HG03354 (cell line): Measurements from ENCODE around the gene ADSS1.
"Not testable (repeated sequence)": the region's sequence is repeated elsewhere in the genome, so short reads cannot be mapped to it uniquely, and the experiment has no call there.

Experiments used
- ATAC-seq: cut with Tn5 transposase; IDR thresholded peaks from one replicate; pipeline ENCODE4 v1.9.1; 2021; ENCODE audit warnings: mild to moderate bottlenecking; ENCODE audit not compliant: unreplicated experiment, poor library complexity, severe bottlenecking

ADSS1 gene

DNA sequence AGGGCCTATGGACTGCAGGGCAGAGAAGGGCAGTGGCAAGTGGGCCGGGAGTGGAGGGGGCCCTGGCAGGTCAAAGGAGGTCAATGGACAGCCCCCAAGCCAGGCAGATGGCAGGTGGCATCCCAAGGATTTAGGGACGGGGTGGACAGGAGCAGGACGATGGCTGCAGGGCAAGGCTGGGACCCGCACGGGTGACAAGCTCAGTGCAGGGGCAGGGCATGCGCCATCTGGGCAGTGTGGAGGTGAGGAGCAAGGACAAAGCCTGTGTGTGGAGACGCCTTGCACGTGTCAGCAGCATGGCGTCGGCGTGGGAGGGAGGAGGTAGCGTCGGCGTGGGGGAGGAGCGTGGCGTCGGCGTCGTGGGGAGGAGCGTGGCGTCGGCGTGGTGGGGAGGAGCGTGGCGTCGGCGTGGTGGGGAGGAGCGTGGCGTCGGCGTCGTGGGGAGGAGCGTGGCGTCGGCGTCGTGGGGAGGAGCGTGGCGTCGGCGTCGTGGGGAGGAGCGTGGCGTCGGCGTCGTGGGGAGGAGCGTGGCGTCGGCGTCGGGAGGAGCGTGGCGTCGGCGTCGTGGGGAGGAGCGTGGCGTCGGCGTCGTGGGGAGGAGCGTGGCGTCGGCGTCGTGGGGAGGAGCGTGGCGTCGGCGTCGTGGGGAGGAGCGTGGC is 5.3 kb downstream of the ADSS1 start:
- not testable (repeated sequence) for ATAC-seq

- no peak for ATAC-seq
Measured at GRCh38 chr14:104729835-104730181, 5.8 kb downstream of the ADSS1 start.

DNA sequence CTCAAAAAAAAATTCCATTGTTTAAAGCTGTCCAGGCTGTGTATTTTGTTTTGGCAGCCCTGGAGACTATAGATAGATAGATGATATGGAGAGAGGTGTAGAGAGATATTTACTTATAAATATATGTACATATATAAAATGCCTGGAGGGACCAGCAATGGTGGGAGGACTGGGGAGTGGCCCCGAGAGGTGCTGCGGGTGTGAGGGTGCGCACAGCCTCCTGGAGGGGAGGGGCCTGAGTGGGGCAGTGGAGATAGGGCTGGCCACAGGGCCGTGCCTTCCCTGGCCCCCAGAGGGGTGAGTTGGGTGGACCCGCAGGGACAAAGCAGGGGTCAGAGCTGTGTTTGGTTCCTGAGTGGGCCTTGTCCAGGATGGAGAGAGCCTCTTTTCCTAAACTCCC is 6.5 kb downstream of the ADSS1 start:
- no peak for ATAC-seq

DNA sequence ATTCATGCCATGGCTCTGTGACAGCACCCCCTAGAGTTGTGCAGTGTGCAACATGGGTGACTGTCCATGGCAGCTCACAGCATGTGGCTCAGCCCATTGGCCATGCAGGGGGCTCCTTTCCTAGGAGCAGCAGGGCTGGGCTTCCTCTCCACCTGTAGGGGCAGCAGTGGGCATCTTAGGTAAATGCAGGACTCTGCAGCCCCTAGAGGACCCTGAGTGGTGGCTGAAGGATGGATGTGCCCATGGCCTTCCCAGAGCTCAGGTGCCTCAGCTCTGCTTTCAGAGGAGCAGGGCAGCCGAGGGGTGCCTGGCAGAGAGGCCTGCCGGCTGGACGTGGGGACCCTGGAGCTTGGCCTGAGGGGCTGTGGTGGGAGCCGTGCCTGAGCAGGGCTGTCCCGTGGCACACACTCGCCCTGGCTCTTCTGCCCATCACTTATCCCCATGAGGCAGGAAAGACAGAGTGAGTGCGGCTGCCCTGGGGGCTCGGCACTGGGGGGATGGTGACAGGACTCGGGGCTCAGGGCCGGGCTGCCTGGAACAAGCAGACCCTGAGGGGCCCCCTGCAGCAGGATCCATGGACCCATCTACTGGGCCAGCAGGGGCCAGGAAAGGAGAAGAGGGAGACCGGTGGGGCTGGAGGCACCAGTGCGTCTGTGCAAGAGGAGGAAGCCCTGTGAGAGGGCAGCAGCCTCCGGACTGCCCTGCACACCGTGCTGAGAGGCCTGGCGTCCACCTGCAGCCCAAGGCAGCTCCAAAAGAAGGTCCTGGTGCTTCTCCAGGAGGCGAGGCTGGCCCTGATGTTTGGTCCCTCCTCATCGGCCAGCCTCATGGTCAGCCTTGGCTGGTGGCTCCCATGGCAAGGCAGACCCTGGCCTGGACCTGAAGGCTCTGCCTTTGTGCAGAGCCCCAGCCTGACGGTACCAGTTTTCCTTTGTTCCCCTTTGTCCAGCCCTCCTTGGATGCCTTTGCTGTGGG is 7.6 kb downstream of the ADSS1 start:
- ATAC-seq = no peak

GRCh38 chr14:104732355-104732804 is 8.4 kb downstream of the ADSS1 start:
- ATAC-seq = no peak

DNA sequence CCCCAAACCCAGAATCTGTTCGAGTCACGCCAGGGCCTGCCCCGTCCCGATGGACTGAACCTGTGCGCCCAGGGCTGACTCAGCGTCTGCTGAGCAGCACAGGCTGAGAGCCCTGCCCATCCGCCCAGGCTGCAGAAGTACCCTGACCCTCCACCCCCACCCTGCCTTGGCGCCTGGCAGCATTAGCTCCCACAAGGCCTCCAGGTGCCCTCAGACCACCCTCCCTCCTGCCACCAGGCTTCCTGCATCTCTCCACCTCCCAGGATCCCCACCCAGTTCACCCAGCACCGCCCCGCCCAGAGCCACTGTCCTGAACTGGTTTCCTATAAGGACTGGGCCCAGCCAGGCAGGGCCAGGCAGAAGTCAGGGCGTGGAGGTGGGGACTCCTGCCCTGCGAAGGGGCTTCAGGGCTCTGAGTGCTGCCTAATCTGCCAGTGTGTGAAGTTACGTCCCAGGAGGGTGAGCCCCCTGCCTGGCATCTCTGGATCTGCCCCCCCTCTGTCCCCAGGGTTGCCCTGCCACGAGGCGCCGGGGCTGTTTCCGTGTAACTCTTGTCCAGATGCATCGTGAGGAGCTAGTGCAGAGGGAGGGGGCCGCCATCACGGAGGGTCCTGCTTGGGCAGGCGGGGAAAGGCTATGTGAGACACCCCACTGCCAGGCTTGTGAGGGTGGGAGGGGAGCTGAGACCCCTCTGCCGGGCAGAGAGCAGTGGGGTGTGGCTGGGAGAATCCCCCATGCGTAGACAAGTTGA is 9.1 kb downstream of the ADSS1 start:
- ATAC-seq = no peak

- ATAC-seq = no peak
Measured at GRCh38 chr14:104734051-104734587, 10.1 kb downstream of the ADSS1 start.

DNA sequence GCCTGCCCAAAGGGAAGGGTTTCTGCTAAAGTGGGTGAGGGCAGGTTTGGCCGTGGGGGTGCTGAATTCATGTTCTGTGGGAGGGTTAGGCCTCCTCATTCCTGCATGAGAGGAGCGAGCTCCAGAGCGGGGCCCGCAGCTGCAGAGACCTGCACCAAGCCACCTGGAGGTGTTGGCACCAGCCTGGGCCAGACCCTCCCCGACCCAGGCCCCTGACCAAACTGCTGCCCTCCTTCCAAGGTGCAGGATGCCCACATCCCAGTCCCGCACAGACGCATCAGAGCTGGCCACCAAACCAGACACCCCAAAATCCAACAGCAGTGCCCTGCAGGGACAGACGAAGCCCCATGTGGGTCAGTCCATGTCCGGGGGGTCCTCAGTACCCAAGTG is 10.6 kb downstream of the ADSS1 start:
- ATAC-seq = no peak

DNA sequence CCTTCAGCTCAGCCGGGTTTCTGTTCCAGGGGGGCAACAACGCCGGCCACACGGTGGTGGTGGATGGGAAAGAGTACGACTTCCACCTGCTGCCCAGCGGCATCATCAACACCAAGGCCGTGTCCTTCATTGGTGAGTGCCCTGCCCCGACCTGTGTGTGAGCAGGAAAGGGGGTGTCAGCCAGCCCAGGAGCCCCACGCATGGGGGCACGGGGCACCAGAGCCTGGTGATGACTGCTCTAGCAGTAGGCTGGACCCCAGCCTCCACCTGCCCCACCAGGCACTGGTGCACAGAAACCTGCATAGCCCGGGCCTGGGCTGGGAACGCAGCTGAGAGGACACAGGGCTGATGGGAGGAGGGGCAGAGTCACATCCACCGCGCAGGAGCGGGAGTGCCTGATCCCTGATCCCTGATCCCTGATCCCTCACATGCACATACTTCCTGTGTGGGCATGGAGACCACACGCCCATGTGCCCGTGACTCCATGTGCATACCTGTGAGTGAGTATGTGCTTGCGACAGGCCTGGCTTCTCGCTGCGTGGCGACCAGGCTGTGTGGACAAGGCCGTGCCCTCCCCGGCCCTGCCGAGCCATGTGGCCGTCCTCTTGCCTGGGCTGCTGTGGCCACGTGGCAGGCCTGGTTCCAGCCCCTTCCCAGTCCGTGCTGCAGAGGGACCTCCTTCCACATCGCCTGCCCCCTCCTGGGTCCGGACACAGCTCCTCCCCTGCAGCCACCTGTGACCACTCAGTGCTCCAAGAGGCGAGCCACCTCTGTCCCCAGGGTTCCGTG is 11.2 kb downstream of the ADSS1 start:
- ATAC-seq = no peak

- no peak for ATAC-seq
Measured at GRCh38 chr14:104735830-104736642, 12.0 kb downstream of the ADSS1 start.

DNA sequence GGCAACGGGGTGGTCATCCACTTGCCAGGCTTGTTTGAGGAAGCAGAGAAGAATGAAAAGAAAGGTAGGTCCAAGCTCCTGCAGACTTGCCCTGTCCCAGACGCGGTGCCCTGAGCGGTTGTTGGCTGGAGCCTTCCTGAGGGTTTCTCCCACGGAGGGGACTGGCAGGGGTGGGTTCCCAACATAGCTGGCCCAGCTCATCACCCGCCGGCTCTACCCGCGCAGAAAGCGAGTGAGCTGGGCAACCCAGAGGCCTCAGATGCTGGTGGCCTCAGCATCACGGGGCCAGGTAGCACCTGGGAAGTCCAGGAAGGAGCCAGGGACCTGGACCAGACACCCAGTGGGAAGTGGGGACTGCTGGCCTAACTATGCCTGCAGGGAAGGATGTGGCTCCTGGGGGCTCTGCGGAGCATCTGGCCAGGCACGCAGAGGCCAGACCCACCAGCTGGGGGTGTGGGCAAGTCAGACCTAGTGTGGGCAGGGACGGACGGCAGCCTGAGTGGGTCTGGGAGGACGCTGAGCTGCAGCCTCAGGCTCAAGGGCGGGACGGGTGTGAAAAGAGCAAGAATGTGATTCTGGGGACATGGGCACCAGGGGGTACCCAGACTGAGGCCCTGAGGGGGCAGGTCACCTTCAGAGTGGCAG is 14.5 kb downstream of the ADSS1 start:
- no peak for ATAC-seq

- no peak for ATAC-seq
Measured at GRCh38 chr14:104739026-104739425, 15.0 kb downstream of the ADSS1 start.

GRCh38 chr14:104739546-104740516 is 15.8 kb downstream of the ADSS1 start:
- ATAC-seq = no peak

DNA sequence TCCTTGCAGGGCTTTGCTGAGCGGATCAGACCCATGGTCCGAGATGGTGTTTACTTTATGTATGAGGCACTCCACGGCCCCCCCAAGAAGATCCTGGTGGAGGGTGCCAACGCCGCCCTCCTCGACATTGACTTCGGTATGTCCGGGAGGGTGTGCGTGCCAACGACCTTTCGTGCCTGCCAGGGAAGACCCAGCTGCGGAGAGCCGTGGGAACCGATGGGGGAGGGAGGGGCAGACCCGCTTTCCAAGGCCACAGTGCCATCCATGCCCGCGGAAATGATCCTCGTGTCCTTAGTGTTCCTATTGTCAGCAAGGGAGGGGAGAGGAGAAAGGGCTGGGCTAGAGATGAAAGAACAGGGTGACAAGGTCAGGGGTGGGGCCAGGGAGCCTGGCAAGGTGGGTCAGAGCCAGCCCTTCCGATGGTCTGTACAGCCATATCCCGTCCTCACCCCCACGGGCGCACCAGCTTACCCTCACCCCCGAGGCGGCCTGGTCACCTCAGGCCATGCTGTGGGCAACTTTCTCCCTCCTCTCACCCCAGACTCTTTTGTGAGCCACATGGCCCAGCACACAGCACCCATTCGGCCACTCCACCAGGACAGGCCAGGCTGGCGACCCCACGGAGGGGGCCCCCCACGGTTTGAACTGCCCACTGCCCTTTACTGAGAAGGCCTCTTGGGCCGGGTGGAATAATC is 17.2 kb downstream of the ADSS1 start:
- no peak for ATAC-seq

- ATAC-seq = no peak
Measured at GRCh38 chr14:104741803-104742251, 17.8 kb downstream of the ADSS1 start.
